Fibroblast of peridontal ligament (primary cell): ENCODE data around the gene KRT85.
A peak's percentile ranks its signal among the peaks of the same experiment; 100 is the strongest.
"Not testable (repeated sequence)": the region's sequence is repeated elsewhere in the genome, so short reads cannot be mapped to it uniquely, and the experiment has no call there.

Source experiments
- DNase-seq: peaks from one replicate; pipeline ENCODE4 v3.0.0-alpha.2; 2010; ENCODE audit errors: extremely low read depth

The KRT85 gene

DNA sequence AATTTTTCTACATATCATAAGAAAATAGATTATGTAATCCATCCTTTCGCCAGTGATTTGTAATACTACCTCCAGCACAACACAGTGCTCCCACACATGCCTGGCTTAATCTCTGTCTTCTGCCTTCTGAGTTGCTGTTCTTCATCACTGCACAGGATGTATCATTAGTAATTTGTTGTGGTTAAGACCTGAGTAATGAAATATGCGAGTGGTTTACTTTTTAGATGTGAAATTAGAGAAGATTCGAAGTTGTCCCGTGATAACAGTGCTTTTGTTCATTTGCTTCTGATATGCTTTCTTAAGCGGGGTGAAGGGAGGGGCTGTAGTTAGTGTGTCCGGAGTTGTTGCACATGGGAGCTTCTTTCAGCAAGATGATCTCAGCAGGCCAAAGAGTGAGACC lies 18.1 kb downstream of the KRT85 start:
- DNase-seq = no peak

DNA sequence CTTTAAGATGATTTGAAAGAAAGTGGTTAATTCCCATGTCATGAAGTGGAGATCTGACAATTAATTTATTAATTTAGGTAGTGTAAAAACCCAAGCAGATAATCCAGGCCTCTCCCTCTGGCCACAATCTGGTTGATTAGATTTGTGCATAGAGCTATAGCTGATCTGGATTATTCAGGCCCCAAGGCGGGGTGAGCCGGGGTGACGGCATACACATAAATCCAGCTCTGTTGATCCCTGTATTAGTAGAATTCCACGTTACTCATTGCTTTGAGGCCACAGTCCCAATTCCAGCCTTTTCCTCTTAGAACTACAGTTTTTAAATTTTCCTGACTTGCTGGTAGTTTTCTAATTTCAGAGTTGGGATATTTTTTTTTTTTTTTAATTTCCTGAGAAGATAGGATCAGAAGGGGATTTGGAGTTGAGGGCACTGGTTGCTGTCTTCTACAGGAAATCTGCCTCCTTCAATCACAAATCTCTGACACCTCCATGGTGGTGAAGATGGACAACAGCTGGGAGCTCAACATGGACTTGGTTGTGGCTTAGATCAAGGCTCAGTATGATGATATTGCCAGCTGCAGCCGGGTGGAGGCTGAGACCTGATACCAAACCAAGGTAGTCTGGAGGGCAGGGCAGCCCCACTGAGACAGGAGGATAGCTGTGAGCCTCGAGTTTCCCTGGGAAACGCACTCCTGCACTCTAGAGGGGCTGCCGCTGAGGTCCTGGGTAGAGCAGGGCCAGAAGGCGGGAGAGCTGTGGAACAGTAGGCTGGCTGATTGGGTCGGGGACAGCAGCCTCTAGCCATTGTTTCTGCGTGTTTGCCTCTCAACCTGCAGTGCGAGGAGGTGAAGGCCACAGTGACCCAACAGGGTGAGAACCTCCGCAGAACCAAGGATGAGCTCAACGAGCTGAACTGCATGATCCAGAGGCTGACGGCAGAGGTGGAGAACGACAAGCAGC lies 19.4 kb downstream of the KRT85 start:
- no peak for DNase-seq

DNA sequence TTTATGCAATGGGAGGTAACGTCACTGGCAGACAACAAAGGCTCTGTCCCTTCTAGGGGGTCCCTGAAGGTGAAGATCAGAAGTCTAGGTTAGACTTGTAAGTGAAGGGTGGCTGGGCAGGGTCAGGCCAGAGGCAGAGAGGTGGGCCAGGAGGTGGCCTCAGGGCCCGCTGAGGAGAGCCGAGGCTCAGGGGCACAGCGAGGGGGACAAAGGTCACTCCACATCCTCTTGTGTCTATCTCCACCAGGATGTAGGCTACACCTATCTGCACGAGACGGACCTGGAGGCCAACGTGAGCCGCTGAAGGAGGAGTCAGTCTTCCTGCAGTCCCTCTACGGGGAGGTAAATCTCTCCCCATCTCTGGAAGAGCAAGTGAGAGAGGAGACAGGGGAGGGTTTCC lies 20.3 kb downstream of the KRT85 start:
- DNase-seq = no peak

DNA sequence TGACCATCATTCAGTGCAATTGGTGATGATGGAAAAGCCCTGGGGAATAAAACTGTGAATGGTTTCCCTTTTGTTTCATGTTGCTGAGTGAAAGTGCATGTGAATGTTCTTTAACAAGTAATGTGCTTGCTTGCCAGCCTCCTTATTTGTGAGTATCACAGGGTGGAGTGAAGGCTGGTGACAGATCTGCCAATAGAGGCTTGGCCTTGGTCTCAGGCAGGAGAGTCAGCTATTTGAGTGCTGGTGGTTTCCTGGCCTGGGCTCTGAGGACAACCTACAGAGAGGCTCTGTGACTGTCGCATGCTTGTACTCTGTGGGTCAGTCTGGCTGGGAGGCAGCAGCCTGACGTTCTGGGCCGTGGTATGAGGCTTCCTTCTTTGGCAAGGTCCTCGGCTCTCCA lies 20.7 kb downstream of the KRT85 start:
- no peak for DNase-seq

DNA sequence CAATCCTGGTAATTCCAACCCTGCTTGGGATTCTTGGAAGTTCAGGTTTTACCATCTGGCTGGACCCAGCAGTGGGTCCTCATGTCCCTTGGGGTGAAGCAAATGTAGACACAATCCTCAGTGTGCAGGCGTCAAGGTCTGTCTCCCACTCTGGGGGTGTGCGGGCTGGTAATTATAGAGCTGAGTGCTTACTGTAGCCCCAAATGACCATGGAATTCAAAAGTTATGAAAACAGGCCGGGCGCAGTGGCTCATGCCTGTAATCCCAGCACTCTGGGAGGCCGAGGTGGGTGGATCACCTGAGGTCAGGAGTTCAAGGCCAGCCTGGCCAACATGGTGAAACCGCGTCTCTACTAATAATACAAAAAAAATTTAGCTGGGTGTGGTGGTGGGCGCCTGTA lies 22.2 kb downstream of the KRT85 start:
- not testable (repeated sequence) for DNase-seq

DNA sequence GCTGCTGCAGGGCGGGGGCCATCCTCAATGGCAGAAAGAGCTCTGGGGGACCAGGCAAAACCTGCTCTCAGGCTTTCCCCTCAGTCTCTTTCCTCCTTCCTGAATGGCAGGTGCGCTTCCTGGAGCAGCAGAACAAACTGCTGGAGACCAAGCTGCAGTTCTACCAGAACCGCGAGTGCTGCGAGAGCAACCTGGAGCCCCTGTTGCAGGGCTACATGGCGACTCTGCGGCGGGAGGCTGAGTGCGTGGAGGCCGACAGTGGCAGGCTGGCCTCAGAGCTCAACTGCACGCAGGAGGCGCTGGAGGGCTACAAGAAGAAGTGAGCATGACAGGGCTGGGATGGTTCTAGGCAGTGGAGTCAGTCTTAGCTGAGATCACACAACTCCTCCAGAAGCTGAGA lies 23.2 kb downstream of the KRT85 start:
- no peak for DNase-seq

DNA sequence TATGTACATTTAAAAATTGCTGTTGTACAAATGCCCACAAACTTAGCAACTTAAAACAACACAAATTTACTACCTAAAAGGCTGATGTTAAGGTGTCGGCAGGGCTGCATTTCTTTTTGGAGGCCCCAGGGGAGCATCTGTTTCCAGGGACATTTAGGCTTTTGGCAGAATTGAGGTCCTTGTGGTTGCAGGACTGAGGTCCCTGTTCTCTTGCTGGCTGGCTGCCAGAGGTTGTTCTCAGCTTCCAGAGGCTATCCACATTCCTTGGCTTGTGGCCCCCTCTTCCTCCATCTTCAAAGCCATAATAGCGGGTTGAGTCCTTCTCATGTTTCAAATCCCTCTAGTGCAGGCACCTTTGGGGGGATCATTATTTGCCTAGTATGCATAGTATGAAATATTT lies 23.7 kb downstream of the KRT85 start:
- no peak for DNase-seq

DNA sequence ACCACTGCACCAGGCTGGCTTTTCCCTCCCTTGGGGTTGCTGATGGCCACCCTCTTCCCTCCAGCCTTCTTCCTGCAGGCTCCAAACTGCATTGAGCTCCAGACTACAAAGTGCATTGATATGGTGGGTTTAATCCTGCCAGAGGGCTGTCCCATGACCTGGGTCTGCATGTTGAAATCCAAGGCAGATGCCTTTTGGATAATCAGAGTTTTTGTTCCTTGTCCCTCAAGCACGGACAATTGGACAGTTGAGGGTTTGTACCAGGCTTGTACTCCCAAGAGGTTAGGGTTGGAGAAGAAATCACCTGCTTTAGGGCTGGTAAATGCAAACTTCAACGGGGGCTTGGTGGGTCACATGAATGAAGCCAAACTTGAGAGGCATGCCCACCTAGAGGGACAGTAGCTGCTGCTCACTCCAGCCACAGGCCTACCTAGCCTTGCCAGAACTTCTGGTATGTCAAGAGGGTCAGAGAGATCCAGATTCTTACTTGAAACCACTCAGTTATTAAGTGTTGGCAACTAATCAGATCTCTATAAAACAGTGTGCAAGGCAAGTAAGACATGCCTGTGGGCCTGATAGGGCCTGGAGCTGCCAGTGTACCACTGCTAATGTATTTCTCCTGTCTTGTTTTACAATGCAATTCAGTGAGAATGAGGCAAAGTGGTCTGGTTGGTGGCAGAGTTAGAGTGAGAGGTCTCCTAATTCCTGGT lies 24.3 kb downstream of the KRT85 start:
- DNase-seq = no peak

DNA sequence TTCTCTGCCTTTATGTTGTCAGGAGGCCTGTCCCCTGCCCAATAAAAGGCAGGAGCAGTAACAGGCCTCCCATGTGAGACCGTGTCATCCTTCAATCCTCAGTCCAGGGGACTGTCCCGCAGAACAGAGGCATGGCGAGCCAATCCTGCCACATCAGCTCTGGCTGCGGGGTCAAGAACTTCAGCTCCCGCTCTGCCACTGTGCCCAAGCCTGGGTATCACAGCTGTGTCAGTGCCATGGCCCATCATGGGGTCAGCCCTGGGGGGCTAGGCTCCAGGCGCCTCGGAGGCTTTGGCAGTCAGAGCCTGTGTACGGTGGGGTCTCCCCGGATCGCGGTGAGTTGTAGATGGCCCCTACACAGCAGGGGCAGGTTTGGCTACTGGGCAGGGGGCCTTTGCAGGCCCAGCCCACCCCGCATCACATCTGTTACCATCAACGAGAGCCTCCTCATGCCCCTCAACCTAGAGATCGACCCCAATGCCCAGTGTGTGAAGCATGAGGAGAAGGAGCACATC lies 26.2 kb downstream of the KRT85 start:
- DNase-seq = no peak

DNA sequence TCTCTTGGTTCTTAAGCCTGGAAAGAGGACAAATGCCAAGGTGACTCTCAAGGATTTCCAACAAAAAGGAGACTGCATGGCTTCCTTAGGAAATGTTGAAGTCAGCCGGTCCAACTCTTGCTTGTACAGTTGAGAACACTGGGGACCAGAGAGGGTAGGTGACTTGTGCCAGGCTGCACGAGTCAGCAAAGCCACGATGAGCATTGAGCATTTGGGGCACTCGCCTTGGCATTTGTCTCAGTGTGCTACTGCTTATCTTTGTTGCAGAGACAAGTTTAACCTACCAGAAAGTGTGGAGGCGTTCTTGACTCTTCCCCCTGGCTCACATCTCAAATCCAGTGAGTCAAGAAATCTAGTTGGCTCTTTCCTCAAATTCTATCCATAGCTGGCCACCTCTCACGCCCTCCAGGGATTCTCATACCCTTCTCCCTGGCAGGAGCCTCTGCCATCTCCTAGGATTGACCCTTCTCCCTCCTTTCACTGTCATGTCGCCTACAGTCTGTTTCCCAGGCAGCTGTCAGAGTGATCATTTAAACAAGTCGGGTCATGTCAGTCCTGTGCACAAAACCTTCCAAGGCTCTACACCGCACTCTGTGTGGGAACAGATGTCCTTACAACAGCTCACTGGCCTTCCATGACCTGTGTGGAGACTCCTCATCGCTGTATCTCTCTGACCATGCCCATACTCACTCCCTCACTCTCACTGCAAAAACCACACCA lies 28.9 kb downstream of the KRT85 start:
- no peak for DNase-seq

DNA sequence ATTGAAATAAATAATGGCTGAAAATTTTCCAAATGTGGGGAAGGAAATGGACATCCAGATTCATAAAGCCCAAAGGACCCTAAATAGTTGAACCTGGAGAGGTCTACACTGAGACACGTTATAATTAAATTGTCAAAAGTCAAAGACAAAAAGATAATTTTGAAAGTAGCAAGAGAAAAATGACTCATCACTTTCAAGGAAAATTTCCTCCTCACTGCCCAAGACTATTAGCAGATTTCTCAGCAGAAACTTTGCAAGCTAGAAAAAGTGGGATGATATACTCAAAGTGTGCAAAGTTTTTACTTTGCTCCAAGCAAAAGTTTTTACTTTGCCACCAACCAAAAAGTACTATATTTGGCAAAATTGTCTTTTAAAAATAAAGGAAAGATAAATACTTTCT lies 30.2 kb downstream of the KRT85 start:
- peak; percentile 8 for DNase-seq

DNA sequence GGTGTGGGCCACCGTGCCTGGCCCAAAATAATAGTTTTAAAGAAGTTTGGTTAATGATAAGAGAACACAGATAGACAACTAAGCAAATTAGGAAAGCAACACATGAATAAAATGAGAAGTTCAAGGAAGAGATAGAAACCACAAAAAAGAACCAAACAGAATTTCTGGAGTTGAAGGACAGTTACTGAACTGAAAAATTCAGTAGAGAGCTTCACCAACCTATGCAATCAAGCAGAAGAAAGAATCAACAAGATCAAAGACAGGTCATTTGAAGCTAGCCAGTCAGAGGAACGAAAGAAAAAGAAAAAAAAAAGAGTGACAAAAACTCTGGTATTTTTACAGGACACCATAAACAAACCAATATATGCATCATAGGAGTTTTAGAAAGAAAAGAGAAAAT lies 30.6 kb downstream of the KRT85 start:
- no peak for DNase-seq

DNA sequence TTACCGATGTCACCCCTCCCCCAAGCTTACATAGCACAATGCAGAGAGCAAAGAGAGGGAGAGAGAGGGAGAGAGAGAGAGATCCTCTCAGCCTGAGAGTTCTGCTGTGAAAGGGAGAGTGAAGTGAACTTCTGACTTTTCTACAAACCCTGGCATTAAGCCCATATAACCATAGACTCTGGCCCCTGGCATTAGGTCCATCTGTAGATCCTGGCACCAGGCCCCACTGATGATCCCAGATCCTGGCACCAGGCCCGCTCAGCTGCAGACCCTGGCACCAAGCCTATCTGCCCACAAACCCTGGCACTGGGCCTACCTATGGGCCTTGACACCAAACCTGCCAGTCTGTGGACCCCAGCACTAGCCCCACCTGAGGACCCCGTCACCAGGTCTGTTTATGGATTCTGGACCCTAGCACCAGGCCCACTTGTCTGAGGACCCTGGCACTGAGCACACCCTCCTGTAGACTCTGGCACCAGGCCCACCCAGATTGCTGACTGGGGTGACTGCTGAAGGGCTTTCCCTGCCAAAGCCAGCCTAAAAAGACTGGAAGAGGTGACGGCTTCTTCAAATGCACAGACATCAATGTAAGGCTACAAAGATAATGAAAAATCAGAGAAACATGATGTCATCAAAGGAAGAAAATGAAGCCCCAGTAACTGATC lies 31.6 kb downstream of the KRT85 start:
- DNase-seq = no peak

DNA sequence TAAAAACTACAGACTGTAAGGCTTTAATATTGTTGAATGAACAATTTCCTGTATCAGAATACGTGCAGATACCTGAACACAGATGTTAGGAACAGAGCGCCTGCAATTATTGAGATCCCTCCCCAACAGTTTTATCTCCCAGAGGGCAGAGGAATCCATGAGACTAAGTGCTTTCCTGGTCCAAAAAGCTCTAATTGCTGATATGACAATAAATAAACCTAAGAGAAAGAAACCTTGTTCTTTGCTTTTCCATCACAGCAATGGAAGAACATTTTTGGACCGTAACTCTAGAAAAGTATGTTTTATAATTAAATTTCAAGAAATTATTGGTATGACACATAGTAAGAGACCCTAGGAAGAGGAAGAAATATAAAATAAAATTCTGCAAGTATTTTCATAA lies 33.1 kb downstream of the KRT85 start:
- no peak for DNase-seq

DNA sequence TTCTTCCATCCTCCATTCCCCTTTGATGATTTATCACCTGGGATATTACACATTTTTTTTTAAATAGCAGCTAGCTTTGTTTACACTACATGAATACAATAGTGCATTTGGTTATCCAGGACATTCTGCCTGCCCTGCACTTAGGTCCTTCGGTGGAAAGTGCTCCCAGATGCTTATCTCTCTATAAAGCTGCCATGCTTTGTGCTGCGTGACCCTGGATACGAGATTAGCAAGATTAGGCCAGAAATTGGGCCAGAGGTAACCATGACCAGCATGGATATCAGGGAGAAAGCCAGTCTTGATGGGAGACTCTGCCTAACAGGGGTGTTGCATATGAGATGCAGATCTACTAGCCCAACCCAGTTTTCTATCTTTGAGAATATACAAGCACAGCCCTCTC lies 34.0 kb downstream of the KRT85 start:
- DNase-seq = no peak

DNA sequence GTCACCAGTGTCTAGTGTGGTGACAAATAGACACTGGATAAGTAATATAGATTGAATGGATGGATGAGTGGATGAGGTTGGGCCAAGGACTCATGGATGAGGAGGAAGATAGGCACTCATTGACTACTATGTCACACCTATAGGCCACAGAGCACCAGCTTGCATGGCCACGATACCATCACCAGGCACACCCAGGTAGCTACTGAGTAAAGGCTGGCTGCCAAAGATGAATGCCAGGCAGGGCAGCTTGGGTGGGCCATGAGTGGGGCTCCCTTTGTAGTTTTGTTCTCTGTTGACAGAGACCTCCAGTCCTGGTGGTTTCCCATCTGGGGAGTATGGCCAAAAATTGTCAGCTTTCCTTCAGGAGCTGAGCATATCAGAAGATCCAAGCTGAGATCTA lies 34.9 kb downstream of the KRT85 start:
- no peak for DNase-seq

DNA sequence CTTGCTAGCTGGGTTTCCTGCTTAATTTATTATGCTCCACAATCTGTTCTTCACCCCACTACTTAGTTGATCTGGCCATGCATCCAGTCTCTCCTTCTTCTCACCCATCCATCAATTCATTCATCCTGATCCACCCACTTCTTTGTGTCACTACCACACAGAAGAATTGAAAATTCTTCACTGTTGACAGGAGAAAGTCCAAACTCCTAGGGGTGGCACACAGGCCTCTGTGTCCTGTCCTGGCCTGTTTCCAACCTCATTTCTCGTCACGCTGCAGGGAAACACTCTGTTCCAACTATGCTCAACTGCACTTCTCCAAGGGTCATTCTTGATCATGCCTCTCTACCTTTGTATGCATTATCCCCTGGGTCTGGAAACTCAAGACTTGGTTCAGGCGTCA lies 35.4 kb downstream of the KRT85 start:
- DNase-seq = no peak

DNA sequence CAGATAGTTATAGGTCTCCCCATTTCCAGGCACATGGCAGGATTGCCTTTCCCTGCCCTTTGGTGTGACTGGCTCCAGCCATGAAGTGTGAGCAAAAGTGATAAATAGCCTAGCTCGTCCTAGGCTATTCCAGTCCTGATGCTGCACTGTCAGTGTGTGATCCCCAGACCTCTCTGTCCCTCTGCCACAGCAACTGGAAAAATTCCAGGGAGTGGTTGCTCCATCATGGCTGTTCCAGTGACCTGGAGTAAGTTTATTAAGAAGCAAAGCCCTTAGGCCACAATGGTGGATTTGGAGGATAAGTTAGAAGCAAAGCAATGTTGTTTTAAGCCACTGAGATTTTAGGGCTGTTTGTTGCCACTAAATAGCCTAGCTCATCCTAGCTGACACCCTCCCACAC lies 36.2 kb downstream of the KRT85 start:
- no peak for DNase-seq

DNA sequence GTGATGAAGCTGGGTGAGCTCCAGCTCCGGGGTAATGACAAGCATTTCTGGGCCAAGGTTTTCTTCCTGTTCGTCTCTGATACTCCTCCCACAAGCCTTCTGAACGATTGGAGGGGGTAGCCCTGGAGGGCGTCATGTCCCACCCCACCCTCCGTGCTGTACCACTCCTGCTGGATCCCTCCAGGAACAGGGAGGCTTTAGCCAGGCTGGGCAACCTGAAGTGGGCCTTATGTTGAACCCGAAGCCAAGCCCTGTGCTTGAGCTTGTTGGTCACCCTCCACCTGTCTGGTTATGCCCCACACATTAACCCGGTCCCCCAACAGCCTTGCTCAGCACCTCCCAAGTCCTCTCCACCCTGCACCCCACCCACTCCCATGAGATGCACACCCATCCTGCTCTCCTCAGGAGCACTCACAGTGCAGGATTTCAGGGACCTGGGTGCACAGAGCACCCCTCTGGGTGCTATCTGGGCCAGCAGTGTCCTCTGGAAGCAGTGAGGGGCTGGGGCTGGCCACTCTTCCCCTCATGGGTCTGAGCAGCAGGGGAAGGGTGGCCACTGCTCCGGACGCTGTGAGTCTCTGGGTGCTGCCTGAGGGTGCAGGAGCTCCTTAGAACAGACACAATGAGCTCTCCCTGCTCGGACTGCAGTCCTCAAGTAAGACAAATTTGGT lies 39.3 kb downstream of the KRT85 start:
- DNase-seq = no peak

DNA sequence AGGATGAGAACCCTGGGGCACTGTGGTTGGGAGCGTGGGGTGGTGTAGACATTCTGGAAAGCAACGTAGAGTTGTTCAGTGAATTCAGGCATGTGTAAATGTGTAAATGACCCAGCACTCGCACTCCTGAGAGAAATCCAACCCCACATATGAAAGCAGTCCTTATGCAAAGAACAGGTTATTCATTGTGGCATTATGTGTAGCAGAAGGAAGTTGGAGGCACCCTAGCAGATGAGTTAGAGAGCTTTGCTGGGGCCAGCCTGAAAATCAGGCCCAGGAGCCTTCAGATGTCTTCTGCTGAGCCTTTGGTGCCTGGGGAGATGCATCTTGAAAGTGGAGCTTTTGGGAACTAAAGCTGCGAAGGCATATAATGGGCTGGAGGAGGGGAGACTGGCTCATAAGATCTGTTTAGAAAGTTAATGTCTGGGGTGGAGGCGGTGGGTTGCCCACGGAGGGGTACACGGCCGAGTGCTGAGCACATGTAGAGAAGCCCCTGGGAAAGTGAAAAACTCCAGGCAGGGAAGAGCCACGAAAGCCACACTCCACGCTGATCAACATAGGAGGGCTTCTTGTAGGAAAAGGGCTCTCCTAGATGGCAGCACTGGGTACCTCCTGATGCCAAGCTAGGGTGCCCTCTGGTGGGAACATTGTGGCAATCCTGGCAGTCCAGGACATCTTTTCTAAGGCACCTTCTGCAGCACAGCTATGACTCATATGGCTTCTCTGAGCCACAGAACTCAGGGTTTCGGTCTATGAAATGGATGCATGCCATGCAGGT lies 40.0 kb downstream of the KRT85 start:
- peak; percentile 91 for DNase-seq

DNA sequence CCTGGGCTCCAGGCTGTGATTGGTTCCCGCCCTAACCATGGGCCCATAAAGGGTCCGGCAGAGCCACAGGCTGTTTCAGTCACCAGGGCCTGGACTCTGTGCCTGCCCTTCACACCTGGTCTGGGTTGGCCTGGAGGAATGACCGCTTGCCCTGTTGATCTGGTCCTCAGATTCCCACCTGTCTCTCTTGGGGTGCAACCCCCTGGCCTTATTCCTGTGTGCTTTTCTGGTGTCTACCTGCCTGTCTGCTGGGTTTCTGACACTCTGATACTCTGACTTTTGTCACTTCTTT lies 43.2 kb downstream of the KRT85 start:
- no peak for DNase-seq
